CD4-positive, alpha-beta memory T cell (primary cell): ENCODE results near the gene CCDC47. TPM values are rescaled to one million over a fixed set of nuclear protein-coding genes. Genes with fewer than 3 reads are reported as not detected.
"Not testable (repeated sequence)": the region's sequence is repeated elsewhere in the genome, so short reads cannot be mapped to it uniquely, and the experiment has no call there.

Experiments
- CTCF ChIA-PET: fragments of 350-600 bp; sonication (Branson Sonifier 250); formaldehyde crosslinking; loops from one replicate; lab custom pipeline; 2021; ENCODE audit warnings: inconsistent platforms; ENCODE audit not compliant: partially characterized antibody; lab: Charles Lee
- POLR2A ChIA-PET: fragments of 350-600 bp; sonication (Branson Sonifier 250); formaldehyde crosslinking; loops from one replicate; lab custom pipeline; 2021; ENCODE audit not compliant: partially characterized antibody; lab: Charles Lee
- DNase-seq, 5 donors: peaks; one replicate each; pipeline versions ENCODE4 v3.0.0 to v3.0.0-alpha.2; 2020 to 2022; ENCODE audit warnings: mixed read lengths in 1 of 5
- H3K27ac ChIP-seq: one replicate; pipeline ENCODE4 v1.7.0; 2013; ENCODE audit warnings: low read depth, low read length
- H3K27me3 ChIP-seq: 2 replicates; pipeline ENCODE4 v1.7.0; 2013; ENCODE audit warnings: mild to moderate bottlenecking, low read length, moderate library complexity; ENCODE audit not compliant: insufficient read depth
- H3K36me3 ChIP-seq: 2 replicates; pipeline ENCODE4 v1.7.0; 2013; ENCODE audit warnings: mild to moderate bottlenecking, low read length, moderate library complexity; ENCODE audit not compliant: insufficient read depth
- H3K4me1 ChIP-seq: 2 replicates; pipeline ENCODE4 v1.7.0; 2013; ENCODE audit warnings: mild to moderate bottlenecking, low read length, moderate library complexity; ENCODE audit not compliant: insufficient read depth
- H3K4me3 ChIP-seq, 2 donors: one replicate each; pipeline ENCODE4 v1.7.0; 2013; ENCODE audit warnings: low read length in 2 of 2, mild to moderate bottlenecking in 1 of 2
- H3K9me3 ChIP-seq, 2 donors: one replicate each; pipeline ENCODE4 v1.7.0; 2013; ENCODE audit warnings: low read length in 2 of 2, control low read depth in 1 of 2; ENCODE audit not compliant: control insufficient read depth in 1 of 2
- H3K27ac Mint-ChIP-seq, 7 donors: one replicate each; pipeline ENCODE4 v1.8.0; 2020 to 2021; ENCODE audit warnings: mixed read lengths in 7 of 7, mild to moderate bottlenecking in 6 of 7, inconsistent platforms in 3 of 7, moderate library complexity in 3 of 7
- H3K27me3 Mint-ChIP-seq, 2 donors: one replicate each; pipeline ENCODE4 v1.8.0; 2020 to 2021; ENCODE audit warnings: mixed read lengths in 2 of 2
- H3K36me3 Mint-ChIP-seq, 2 donors: one replicate each; pipeline ENCODE4 v1.8.0; 2020 to 2021; ENCODE audit warnings: mixed read lengths in 2 of 2, inconsistent platforms in 1 of 2, mild to moderate bottlenecking in 1 of 2
- H3K4me1 Mint-ChIP-seq, 4 donors: one replicate each; pipeline ENCODE4 v1.8.0; 2020 to 2021; ENCODE audit warnings: mixed read lengths in 4 of 4, mild to moderate bottlenecking in 1 of 4
- H3K4me3 Mint-ChIP-seq, 8 donors: one replicate each; pipeline ENCODE4 v1.8.0; 2020 to 2021; ENCODE audit warnings: mixed read lengths in 8 of 8, mild to moderate bottlenecking in 7 of 8, moderate library complexity in 6 of 8, inconsistent platforms in 3 of 8
- H3K9me3 Mint-ChIP-seq, 8 donors: one replicate each; pipeline ENCODE4 v1.8.0; 2020 to 2021; ENCODE audit warnings: mixed read lengths in 8 of 8, mild to moderate bottlenecking in 5 of 8, inconsistent platforms in 3 of 8, moderate library complexity in 1 of 8
- intact Hi-C: fragments of 100-400 bp; cut with micrococcal nuclease; formaldehyde crosslinking; loops from one replicate; pipeline ENCODE4 v1.15.1; 2023
- polyA plus RNA-seq, 2 donors: library from polyadenylated mRNA; unstranded; fragments of 300-500 nt; fragmentation: Illumina TruSeq; gene quantifications; one replicate each; pipeline ENCODE4 v1.2.3, GENCODE V29; 2021
- total RNA-seq, 2 experiments: library from RNA; stranded (reverse); gene quantifications; one replicate each; pipeline ENCODE4 v1.2.3, GENCODE V29; 2021

Gene CCDC47
- total and polyA plus RNA-seq, 4 experiments from 2014 or later: 31.3 to 46.9 (median 37.9) TPM

DNA sequence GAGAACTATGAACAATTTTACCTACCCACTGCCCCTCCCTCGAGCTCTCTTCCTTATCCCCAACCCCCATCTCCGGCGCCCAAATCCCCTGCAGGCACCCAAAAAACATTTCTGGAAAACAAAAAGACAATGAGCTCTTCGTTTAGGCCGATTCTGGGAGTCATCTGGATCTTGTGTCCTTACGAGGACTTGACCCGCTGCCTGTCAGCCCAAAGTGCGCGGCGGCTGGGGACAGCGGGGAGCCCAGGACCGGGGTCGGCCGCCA, 32.3 kb downstream of the CCDC47 start:
- H3K4me3 Mint-ChIP-seq: peak overlapping the region; percentile 87 to 96 (median 92)
- H3K4me1 Mint-ChIP-seq: peaks cover 14 to 32% (median 24%) of the 10 kb centered on the region in 4 donors
- H3K9me3 Mint-ChIP-seq: no peaks in the 10 kb centered on the region
- H3K27ac Mint-ChIP-seq: peak overlapping the region; percentile 88 to 98 (median 97)
- Histone ChIP-seq H3K9me3 (no peaks in the 10 kb centered on the region), H3K27me3 (no peaks in the 10 kb centered on the region), H3K4me3 (peak overlapping the region; percentile 78 to 81), H3K27ac (peak overlapping the region; percentile 88), H3K36me3 (peaks cover 6% of the 10 kb centered on the region), H3K4me1 (peaks cover 14% of the 10 kb centered on the region)
- no peak for DNase-seq
- CTCF ChIA-PET: interaction anchor here (1.6 to 3.2 kb wide), 2 partner anchors 30 to 40 kb away, joined by 6 to 16 read pairs; partner anchors contain the start of gene LIMD2
- intact Hi-C loops: loop anchor here (1.0 kb wide), 6 partner anchors 32 to 119 kb away; partner anchors contain the start of genes CCDC47, FTSJ3, MAP3K3 and PSMC5
- peaks cover 7 to 21% of the 10 kb centered on the region in 2 donors for H3K36me3 Mint-ChIP-seq
- H3K27me3 Mint-ChIP-seq: no peaks in the 10 kb centered on the region
- POLR2A ChIA-PET: interaction anchor here (0.5 to 17.5 kb wide), 16 partner anchors 10 to 405 kb away, joined by 3 to 364 read pairs (median 5); partner anchors contain the start of genes CCDC47, DDX42, LIMD2 and MAP3K3

DNA sequence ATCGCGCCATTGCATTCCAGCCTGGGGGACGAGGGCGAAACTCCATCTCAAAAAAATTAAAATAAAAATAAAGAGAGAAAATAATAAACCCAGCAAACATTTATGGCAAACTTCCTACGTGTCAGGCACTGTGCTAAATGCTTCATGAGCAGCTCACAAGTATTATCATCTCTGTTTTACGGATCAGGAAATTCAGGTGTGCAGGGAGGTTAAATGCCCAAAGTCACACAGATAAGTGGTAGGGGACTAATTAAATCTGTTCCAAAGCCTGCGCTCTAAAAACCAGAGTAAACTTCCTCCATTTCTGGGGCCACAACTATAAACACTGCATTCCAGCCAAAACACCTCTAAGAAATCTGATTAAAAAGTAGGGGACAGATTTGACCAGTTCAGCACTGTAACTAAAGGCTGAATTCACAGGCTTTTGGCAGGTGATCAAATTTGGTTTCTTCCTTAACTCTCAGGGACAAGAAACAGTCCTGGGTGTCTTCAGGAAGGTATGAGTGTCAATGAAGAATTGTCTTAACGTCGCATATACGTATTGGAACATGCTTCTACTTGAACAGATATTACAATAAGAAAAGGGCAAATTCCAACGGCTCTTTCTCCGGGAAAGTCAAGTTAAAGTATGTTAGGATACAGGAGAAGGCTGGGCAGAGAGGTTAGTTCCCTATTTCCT, 32.8 kb downstream of the CCDC47 start:
- H3K27ac Mint-ChIP-seq: peak overlapping the region; percentile 88 to 98 (median 97)
- H3K4me1 Mint-ChIP-seq: peaks cover 14 to 33% (median 24%) of the 10 kb centered on the region in 4 donors
- no peaks in the 10 kb centered on the region for H3K9me3 Mint-ChIP-seq
- H3K4me3 Mint-ChIP-seq: peak overlapping the region; percentile 87 to 96 (median 92)
- H3K9me3 ChIP-seq: no peaks in the 10 kb centered on the region
- intact Hi-C loops: loop anchor here (1.0 kb wide), 6 partner anchors 33 to 118 kb away; partner anchors contain the start of genes CCDC47, FTSJ3, MAP3K3 and PSMC5
- H3K27me3 ChIP-seq: no peaks in the 10 kb centered on the region
- ChIA-PET POLR2A (interaction anchor here (0.5 to 17.5 kb wide), 17 partner anchors 10 to 406 kb away, joined by 3 to 364 read pairs (median 4); partner anchors contain the start of genes CCDC47, DDX42, LIMD2 and MAP3K3), CTCF (interaction anchor here (1.2 to 3.2 kb wide), 3 partner anchors 30 to 128 kb away, joined by 4 to 16 read pairs (median 6); partner anchors contain the start of gene LIMD2)
- peak overlapping the region; percentile 78 to 81 for H3K4me3 ChIP-seq
- H3K4me1 ChIP-seq: peaks cover 14% of the 10 kb centered on the region
- H3K36me3 ChIP-seq: peaks cover 2% of the 10 kb centered on the region
- H3K36me3 Mint-ChIP-seq: peaks cover 2 to 16% of the 10 kb centered on the region in 2 donors
- peak overlapping the region; percentile 88 for H3K27ac ChIP-seq
- peak in 2 of 5 donors; percentile 2 to 26 for DNase-seq
- H3K27me3 Mint-ChIP-seq: no peaks in the 10 kb centered on the region

DNA sequence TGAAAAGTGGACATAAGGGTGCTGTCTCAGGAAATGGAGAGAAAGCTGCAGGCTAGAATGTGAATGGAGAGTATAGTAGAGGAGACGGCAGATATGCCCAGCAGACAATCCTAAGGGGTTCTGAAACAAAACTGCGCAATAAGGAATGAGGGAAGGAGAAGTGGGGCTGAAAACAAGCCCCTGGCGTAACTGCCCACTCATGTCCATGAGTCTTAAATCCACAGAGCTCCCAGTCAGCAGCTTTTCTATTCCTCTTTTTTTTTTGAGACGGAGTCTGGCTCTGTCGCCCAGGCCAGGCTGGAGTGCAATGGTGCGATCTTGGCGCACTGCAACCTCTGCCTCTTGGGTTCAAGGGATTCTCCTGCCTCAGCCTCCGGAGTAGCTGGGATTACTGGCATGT, 37.7 kb downstream of the CCDC47 start:
- H3K27ac Mint-ChIP-seq: peak overlapping the region in 2 of 7 donors; percentile 34 to 81
- intact Hi-C loops: no loop called here

DNA sequence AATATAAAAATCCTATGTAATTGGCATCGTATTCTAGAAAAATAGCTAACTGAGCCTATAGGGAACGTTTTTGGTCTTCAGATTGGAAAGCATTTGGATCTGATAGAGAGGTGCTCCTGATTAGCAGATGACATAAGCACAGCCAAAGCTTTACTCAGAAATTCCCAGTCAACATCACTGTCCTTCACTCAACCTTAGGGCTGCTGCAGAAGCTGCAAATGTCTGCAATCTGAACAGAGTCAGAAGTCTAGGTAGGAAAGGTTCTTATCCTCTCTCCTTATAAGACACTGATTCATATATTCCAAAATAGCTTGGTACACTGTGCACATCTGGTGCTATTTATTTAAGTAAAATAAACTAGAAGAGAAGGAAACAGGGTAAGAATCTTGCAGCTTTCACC, 51.0 kb downstream of the CCDC47 start:
- peaks cover 10 to 30% of the 10 kb centered on the region in 2 donors for H3K36me3 Mint-ChIP-seq
- no peak for DNase-seq
- H3K27me3 ChIP-seq: no peaks in the 10 kb centered on the region
- H3K27me3 Mint-ChIP-seq: no peaks in the 10 kb centered on the region
- no peaks in the 10 kb centered on the region for H3K9me3 ChIP-seq
- H3K27ac Mint-ChIP-seq: no peak overlapping the region
- H3K9me3 Mint-ChIP-seq: no peaks in the 10 kb centered on the region
- H3K36me3 ChIP-seq: no peaks in the 10 kb centered on the region
- H3K4me3 Mint-ChIP-seq: no peak overlapping the region
- intact Hi-C loops: no loop called here
- no peak overlapping the region for H3K4me3 ChIP-seq
- H3K27ac ChIP-seq: no peak overlapping the region
- H3K4me1 ChIP-seq: no peaks in the 10 kb centered on the region
- ChIA-PET CTCF (interaction anchor here (0.9 to 2.7 kb wide), 2 partner anchors 11 to 110 kb away, joined by 3 to 21 read pairs; no protein-coding TSS in a partner anchor), POLR2A (interaction anchor here (0.7 to 1.9 kb wide), 11 partner anchors 12 to 104 kb away, joined by 3 to 8 read pairs (median 3); partner anchors contain the start of genes CCDC47 and LIMD2)
- peaks cover 0 to 4% (median 1%) of the 10 kb centered on the region in 4 donors for H3K4me1 Mint-ChIP-seq

More for the DNA sequence above, 37.7 kb downstream of the CCDC47 start:
- H3K9me3 Mint-ChIP-seq: no peaks in the 10 kb centered on the region
- H3K4me3 Mint-ChIP-seq: no peak overlapping the region
- Histone ChIP-seq H3K27me3 (no peaks in the 10 kb centered on the region), H3K4me3 (no peak overlapping the region), H3K27ac (no peak overlapping the region), H3K9me3 (no peaks in the 10 kb centered on the region), H3K4me1 (peaks cover 7% of the 10 kb centered on the region), H3K36me3 (no peaks in the 10 kb centered on the region)
- no peaks in the 10 kb centered on the region for H3K27me3 Mint-ChIP-seq
- ChIA-PET CTCF (interaction anchor here (0.9 to 1.1 kb wide), 2 partner anchors 14 to 17 kb away, joined by 3 to 4 read pairs; no protein-coding TSS in a partner anchor), POLR2A (interaction anchor here (1.2 to 17.5 kb wide), 2 partner anchors 37 kb away, joined by 3 to 364 read pairs; partner anchors contain the start of gene LIMD2)
- H3K36me3 Mint-ChIP-seq: peaks cover 0 to under 1% of the 10 kb centered on the region in 2 donors
- H3K4me1 Mint-ChIP-seq: peaks cover 12 to 23% (median 16%) of the 10 kb centered on the region in 4 donors
- no peak for DNase-seq

DNA sequence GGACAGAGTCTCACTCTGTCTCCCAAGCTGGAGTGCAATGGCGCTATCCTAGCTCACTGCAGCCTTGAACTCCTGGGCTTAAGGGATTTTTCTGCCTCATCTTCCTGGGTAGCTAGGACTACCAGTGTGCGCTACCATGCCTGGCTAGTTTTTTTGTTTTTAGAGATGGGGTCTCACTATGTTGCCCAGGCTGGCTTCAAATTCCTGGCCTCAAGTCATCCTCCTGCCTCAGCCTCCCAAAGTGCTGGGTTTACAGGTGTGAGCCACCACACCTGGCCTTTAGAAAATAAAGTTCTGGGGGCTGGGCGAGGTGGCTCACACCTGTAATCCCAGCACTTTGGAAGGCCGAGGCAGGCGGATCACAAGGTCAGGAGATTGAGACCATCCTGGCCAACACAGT, 53.2 kb downstream of the CCDC47 start:
- H3K9me3 Mint-ChIP-seq, H3K4me3 Mint-ChIP-seq, H3K4me1 Mint-ChIP-seq, H3K36me3 ChIP-seq, H3K4me1 ChIP-seq, intact Hi-C loops, H3K9me3 ChIP-seq, H3K27ac Mint-ChIP-seq, H3K27me3 Mint-ChIP-seq, H3K27ac ChIP-seq, H3K27me3 ChIP-seq, H3K4me3 ChIP-seq, DNase-seq: not testable (repeated sequence)
- ChIA-PET CTCF (interaction anchor here (1.0 to 2.7 kb wide), 3 partner anchors 9 to 23 kb away, joined by 6 to 21 read pairs (median 7); no protein-coding TSS in a partner anchor), POLR2A (interaction anchor here (0.6 to 20.5 kb wide), 2 partner anchors 12 to 24 kb away, joined by 3 to 1362 read pairs; partner anchors contain the start of gene LIMD2)
- peaks cover 4 to 32% of the 10 kb centered on the region in 2 donors for H3K36me3 Mint-ChIP-seq

DNA sequence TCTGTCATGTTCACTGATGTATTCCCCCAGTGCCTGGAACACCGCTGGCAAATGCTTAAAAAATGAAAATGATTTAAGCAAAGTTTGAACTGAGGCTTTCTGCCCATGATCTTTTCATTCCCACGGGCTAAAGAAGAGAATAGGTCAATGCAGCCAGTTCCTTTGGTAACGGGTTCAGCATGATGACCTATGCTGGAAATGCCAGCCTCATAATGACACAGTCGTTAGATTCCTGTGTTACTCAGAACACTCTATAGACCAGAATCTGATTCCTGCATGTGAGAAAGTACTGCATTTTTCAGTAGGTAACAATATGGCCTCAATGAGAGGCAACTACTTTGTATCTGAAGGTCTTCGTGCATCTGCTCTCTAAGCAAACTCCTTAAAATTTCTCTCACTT, 54.4 kb downstream of the CCDC47 start:
- CTCF ChIA-PET: interaction anchor here (0.6 to 1.0 kb wide), 4 partner anchors 9 to 70 kb away, joined by 3 to 6 read pairs (median 3); no protein-coding TSS in a partner anchor
- H3K27ac ChIP-seq: no peak overlapping the region
- H3K4me3 ChIP-seq: no peak overlapping the region
- DNase-seq: no peak
- Mint-ChIP-seq H3K27me3 (no peaks in the 10 kb centered on the region), H3K27ac (peak overlapping the region in 2 of 7 donors; percentile 6 to 43), H3K4me1 (peaks cover 0 to 8% (median 3%) of the 10 kb centered on the region in 4 donors), H3K4me3 (no peak overlapping the region), H3K9me3 (no peaks in the 10 kb centered on the region), H3K36me3 (peaks cover 4 to 31% of the 10 kb centered on the region in 2 donors)
- H3K4me1 ChIP-seq: no peaks in the 10 kb centered on the region
- peaks cover 2% of the 10 kb centered on the region for H3K36me3 ChIP-seq
- intact Hi-C loops: no loop called here
- POLR2A ChIA-PET: interaction anchor here (20.5 kb wide), 1 partner anchor 23 kb away, joined by 1362 read pairs; the partner anchor contains the start of gene LIMD2
- no peaks in the 10 kb centered on the region for H3K9me3 ChIP-seq
- no peaks in the 10 kb centered on the region for H3K27me3 ChIP-seq
